HG02571 (cell line): ENCODE measurements around the gene ZNF804A.

Source experiments
- ATAC-seq: cut with Tn5 transposase; IDR thresholded peaks from one replicate; pipeline ENCODE4 v1.9.1; 2021; ENCODE audit warnings: mild to moderate bottlenecking, moderate library complexity; ENCODE audit not compliant: unreplicated experiment

Gene ZNF804A

GRCh38 chr2:184602734-184603133, 4.4 kb downstream of the ZNF804A start:
- ATAC-seq, result no peak

GRCh38 chr2:184610891-184611290, 12.6 kb downstream of the ZNF804A start:
- ATAC-seq, result no peak

GRCh38 chr2:184611361-184612085, 13.2 kb downstream of the ZNF804A start:
- no peak for ATAC-seq

- no peak for ATAC-seq
These were observed 22.0 kb downstream of the ZNF804A start for GRCh38 chr2:184620367-184620766.

- ATAC-seq, result no peak
These were observed 26.0 kb downstream of the ZNF804A start for GRCh38 chr2:184624311-184624710.

- no peak for ATAC-seq
These were observed 29.7 kb downstream of the ZNF804A start for GRCh38 chr2:184628051-184628450.

- no peak for ATAC-seq
These were observed 35.4 kb downstream of the ZNF804A start for GRCh38 chr2:184633726-184634125.

- no peak for ATAC-seq
These were observed 39.5 kb downstream of the ZNF804A start for GRCh38 chr2:184637781-184638180.

- ATAC-seq, result no peak
These were observed 46.4 kb downstream of the ZNF804A start for GRCh38 chr2:184644685-184645084.

- no peak for ATAC-seq
These were observed 47.8 kb downstream of the ZNF804A start for GRCh38 chr2:184646177-184646576.

- no peak for ATAC-seq
These were observed 48.3 kb downstream of the ZNF804A start for GRCh38 chr2:184646593-184646992.

GRCh38 chr2:184654945-184655344, 56.6 kb downstream of the ZNF804A start:
- ATAC-seq, result no peak

GRCh38 chr2:184677171-184677570, 78.8 kb downstream of the ZNF804A start:
- no peak for ATAC-seq

GRCh38 chr2:184679219-184680018, 81.1 kb downstream of the ZNF804A start:
- no peak for ATAC-seq

- ATAC-seq, result no peak
These were observed 82.5 kb downstream of the ZNF804A start for GRCh38 chr2:184680825-184681224.

GRCh38 chr2:184681642-184682321, 83.5 kb downstream of the ZNF804A start:
- ATAC-seq, result no peak

GRCh38 chr2:184683911-184684310, 85.6 kb downstream of the ZNF804A start:
- ATAC-seq, result no peak

- no peak for ATAC-seq
These were observed 87.9 kb downstream of the ZNF804A start for GRCh38 chr2:184685999-184686841.

GRCh38 chr2:184689638-184690037, 91.3 kb downstream of the ZNF804A start:
- ATAC-seq, result no peak

GRCh38 chr2:184692141-184692734, 93.9 kb downstream of the ZNF804A start:
- no peak for ATAC-seq
